Cardiac fibroblast (primary cell): ENCODE measurements around the gene HMGA1.

Experiments used
- DNase-seq, 2 donors: peaks; one replicate each; pipeline versions ENCODE4 v3.0.0 to v3.0.0-alpha.2; 2010; ENCODE audit warnings: low read depth in 2 of 2
- H3K4me3 ChIP-seq, 2 donors: replicated peaks in 1 of 2; 1 replicate in 1 of 2; 2 replicates in 1 of 2; pipeline ENCODE4 v1.5.1; 2011; ENCODE audit warnings: low read depth in 2 of 2, low read length in 2 of 2, mild to moderate bottlenecking in 2 of 2, moderate library complexity in 1 of 2
- TF ChIP-seq, protein P1 (sequence below): IDR thresholded peaks from one replicate; pipeline ENCODE4 v1.5.1; 2011; ENCODE audit warnings: low read depth, mild to moderate bottlenecking, low read length, inconsistent platforms

HMGA1 gene

GRCh38 chr6:34236131-34236442 is 586 bp upstream of the HMGA1 start:
- DNase-seq: peak in 1 of 2 donors; percentile 30
- TF ChIP-seq, protein P1, sequence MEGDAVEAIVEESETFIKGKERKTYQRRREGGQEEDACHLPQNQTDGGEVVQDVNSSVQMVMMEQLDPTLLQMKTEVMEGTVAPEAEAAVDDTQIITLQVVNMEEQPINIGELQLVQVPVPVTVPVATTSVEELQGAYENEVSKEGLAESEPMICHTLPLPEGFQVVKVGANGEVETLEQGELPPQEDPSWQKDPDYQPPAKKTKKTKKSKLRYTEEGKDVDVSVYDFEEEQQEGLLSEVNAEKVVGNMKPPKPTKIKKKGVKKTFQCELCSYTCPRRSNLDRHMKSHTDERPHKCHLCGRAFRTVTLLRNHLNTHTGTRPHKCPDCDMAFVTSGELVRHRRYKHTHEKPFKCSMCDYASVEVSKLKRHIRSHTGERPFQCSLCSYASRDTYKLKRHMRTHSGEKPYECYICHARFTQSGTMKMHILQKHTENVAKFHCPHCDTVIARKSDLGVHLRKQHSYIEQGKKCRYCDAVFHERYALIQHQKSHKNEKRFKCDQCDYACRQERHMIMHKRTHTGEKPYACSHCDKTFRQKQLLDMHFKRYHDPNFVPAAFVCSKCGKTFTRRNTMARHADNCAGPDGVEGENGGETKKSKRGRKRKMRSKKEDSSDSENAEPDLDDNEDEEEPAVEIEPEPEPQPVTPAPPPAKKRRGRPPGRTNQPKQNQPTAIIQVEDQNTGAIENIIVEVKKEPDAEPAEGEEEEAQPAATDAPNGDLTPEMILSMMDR: no peak
- H3K4me3 ChIP-seq: peak overlapping the region; percentile 65 to 66

GRCh38 chr6:34237316-34237721 is 646 bp downstream of the HMGA1 start:
- no peak for DNase-seq
- TF ChIP-seq, protein P1: no peak

GRCh38 chr6:34237722-34238584 is 1.3 kb downstream of the HMGA1 start:
- peak overlapping the region; percentile 74 to 78 for H3K4me3 ChIP-seq
- DNase-seq: peak; percentile 28 to 35
- TF ChIP-seq, protein P1: peak; percentile 13

More at GRCh38 chr6:34237316-34237721, 646 bp downstream of the HMGA1 start:
- H3K4me3 ChIP-seq: peak overlapping the region; percentile 74 to 78

DNA sequence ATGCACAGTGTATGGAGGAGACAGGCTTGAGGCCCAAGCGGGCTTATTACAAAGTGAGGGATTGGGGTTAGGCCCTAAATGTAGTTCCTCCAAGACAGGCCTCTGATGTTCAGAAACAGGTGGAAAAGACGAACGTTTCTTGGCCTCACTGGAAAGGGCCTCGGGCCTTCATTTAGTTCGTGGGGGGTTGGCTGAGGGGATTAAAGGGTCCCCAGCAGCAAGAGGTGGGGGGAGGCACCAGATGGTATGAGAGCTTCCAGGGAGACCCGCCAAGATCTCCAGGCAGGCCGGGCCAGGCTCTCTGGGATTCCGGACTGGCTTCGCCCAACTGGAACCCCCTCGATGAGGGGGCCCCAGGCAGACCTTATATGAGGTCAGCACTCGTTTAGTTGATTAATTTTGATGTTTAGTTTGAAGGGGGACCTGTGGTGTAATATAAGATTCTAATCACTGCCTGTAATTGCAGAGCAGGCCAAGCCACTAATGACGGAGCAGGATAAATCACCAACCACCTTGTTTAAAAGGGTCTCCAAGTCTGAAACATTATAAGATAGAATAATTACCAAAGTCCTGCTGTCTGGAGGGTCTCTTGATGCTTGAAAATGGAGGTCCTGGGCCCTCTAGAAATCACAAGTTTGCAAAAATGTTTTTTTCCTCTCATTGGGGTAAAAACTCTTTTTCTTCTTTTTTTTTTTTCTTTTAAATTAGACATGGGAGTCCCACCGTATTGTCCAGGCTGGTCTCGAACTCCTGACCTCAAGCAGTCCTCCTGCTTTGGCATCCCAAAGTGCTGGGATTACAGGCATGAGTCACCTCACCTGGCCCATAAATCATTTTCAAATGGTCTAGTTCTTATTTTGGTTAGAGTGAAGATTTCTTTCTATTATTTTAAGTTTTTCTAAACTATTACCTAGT is 2.2 kb downstream of the HMGA1 start:
- peak overlapping the region; percentile 19 to 78 for H3K4me3 ChIP-seq
- DNase-seq: no peak
- TF ChIP-seq, protein P1: no peak

- H3K4me3 ChIP-seq: no peak overlapping the region
- TF ChIP-seq, protein P1: no peak
- no peak for DNase-seq
Observed at GRCh38 chr6:34239500-34239825, 2.8 kb downstream of the HMGA1 start.

- TF ChIP-seq, protein P1: no peak
- H3K4me3 ChIP-seq: no peak overlapping the region
- no peak for DNase-seq
Observed at GRCh38 chr6:34239893-34240292, 3.2 kb downstream of the HMGA1 start.
